AG04449 (cell line): Measurements from ENCODE around the gene BCKDHA.
"Not testable (repeated sequence)": the region's sequence is repeated elsewhere in the genome, so short reads cannot be mapped to it uniquely, and the experiment has no call there.

Source experiments
- CTCF ChIA-PET: fragments of 350-600 bp; formaldehyde crosslinking; extraction: SDS; loops from one replicate; lab custom pipeline; 2021; ENCODE audit warnings: antibody characterized with exemption; lab: Yijun Ruan, JAX
- POLR2A ChIA-PET: fragments of 400-600, 350-600 bp; formaldehyde crosslinking; extraction: SDS; loops from one replicate; lab custom pipeline; 2020; ENCODE audit warnings: antibody characterized with exemption, inconsistent platforms; lab: Yijun Ruan, JAX
- DNase-seq: peaks from one replicate; pipeline ENCODE4 v3.0.0-alpha.2; 2010; ENCODE audit warnings: low read depth, low spot score
- H3K4me3 ChIP-seq: 2 replicates; pipeline ENCODE4 v1.5.1; 2011; ENCODE audit warnings: low read depth, mild to moderate bottlenecking, control low read depth, low read length
- TF ChIP-seq, protein P1 (sequence below): IDR thresholded peaks from one replicate; pipeline ENCODE4 v1.5.1; 2011; ENCODE audit warnings: mild to moderate bottlenecking, moderate library complexity, low read length, control low read depth, inconsistent platforms; ENCODE audit not compliant: insufficient read depth; ENCODE audit errors: missing control alignments

BCKDHA gene

DNA sequence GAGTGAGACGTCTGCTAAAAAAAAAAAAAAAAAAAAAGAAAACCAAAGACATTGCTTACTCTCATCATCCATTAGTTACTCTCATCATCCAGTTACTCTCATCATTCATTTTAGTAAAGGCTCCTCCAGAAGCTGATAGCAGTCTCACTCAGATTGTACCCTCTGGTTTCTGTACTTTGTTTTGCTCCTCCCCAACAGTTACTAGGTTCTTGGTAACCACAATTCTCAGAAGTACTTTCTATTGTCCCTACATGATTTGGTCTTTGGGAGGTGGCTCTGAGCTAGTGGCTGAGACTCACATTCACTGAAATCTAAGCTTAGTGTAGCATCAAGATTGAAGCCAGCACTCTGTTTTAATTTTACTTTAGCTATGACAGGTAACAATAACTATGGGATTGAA lies 59.6 kb downstream of the BCKDHA start:
- POLR2A ChIA-PET: no interaction called here
- CTCF ChIA-PET: interaction anchor here (1.5 to 3.4 kb wide), 4 partner anchors 8 to 114 kb away, joined by 4 to 21 read pairs (median 8); no protein-coding TSS in a partner anchor
- no peak overlapping the region for H3K4me3 ChIP-seq
- TF ChIP-seq, protein P1, sequence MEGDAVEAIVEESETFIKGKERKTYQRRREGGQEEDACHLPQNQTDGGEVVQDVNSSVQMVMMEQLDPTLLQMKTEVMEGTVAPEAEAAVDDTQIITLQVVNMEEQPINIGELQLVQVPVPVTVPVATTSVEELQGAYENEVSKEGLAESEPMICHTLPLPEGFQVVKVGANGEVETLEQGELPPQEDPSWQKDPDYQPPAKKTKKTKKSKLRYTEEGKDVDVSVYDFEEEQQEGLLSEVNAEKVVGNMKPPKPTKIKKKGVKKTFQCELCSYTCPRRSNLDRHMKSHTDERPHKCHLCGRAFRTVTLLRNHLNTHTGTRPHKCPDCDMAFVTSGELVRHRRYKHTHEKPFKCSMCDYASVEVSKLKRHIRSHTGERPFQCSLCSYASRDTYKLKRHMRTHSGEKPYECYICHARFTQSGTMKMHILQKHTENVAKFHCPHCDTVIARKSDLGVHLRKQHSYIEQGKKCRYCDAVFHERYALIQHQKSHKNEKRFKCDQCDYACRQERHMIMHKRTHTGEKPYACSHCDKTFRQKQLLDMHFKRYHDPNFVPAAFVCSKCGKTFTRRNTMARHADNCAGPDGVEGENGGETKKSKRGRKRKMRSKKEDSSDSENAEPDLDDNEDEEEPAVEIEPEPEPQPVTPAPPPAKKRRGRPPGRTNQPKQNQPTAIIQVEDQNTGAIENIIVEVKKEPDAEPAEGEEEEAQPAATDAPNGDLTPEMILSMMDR: no peak
- DNase-seq: no peak

DNA sequence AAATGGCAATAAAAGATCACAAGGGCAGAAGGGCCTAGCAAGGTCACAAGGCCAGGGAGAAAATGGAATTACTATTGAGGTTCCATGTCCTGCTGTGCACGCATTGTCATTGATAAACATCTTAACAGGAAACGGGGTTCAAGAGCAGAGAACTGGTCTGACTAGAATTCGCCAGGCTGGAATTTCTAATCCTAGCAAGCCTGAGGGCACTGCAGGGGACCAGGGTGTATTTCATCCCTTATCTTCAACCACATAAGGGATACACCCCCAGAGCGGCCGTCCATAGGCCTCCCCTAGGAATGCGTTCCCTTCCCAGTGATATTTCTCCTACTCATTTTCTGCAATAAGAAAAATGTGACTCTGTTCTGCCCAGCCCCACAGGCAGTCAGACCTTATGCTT lies 64.9 kb downstream of the BCKDHA start:
- TF ChIP-seq, protein P1: no peak
- DNase-seq: no peak
- CTCF ChIA-PET: no interaction called here
- no peak overlapping the region for H3K4me3 ChIP-seq
- POLR2A ChIA-PET: no interaction called here

DNA sequence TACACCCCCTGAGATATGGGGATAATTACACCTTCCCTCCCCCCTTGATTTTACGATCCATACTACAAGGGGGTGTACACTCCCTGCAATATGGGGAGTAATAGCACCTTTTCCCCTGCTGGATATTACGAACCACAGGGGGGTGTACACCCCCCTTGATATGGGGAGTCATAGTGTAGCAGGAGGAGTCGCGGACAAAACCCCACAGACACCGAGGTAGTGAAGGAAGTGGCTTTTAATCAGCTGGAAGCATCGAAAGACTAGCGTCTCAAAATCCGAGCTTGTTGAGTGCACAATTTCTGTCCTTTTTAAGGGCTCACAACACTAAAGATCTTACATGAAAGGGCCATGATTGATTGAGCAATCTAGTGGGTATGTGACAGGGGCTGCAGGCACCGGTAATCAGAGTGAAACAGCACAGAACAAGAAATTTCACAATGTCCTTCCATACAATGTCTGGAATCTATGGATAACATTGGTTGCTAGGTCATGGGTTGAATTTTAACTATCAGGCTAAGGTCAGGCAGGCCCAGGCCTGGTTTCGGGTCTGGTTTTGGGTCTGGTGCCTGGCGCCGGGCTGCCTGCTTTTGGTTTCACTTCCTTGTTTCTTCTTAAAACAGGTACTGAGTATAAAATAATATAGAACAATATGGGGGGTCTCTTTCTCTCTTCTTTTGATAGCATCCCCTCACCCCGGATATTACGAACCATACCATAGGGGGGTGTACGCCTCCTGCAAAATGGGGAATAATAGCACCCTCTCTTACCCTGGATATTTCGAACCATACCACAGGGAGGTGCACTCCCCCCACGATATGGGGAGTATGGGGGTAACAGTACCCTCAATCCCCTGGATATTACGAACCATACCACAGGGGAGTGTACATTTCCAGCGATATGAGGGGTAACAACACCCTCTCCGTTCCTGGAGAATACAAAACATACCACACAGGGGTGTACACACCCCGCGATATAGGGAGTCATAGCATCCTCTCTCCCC lies 65.9 kb downstream of the BCKDHA start:
- CTCF ChIA-PET: interaction anchor here (1.0 kb wide), 1 partner anchor 15 kb away, joined by 3 read pairs; no protein-coding TSS in a partner anchor
- H3K4me3 ChIP-seq, DNase-seq, POLR2A ChIA-PET: not testable (repeated sequence)
